ENCODE measurements around the gene ECI1.

ECI1 gene

DNA sequence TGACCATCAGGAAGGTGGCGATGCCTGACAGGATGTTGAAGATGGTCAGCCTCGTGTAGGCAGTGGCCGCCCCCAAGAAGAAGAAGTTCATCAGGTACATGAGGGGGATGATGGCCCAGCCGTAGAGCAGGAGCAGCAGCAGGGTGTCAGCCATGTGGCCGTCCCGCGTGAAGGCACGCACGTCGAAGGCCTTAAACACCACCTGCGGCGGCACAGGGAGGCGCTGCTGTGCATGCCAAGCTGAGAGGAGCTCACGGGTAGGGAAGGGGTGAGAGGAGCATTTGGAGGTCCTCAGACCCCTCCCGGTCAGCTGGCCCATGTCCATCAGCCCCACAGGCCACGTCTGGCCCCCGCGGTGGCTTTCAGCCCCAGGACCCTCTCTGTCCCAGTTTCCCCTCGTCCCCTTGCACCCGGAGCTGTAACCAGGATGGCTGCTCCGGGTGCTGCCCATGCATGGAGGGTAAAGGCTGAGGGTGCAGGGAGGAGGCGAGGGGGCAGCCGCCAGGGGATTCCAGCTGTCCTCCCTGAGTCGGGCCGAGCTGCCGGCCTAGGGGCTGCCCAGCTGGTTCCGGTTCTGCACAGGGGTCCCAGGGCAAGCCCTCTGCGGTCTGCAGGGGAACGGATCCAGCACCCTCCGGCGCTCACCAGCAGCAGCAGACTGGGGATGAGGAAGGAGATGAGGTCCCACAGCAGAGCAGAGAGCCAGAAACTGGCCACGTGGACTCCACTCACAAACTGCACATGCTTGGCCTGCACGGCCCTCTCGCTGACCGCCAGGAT, 33.6 kb upstream of the ECI1 start:
- H3K27ac ChIP-seq = no peak overlapping the region
- TF ChIP-seq CTCF (conservative IDR thresholded peaks at IDR 0.05) = no peak

- no peak overlapping the region for H3K27ac ChIP-seq
- TF ChIP-seq CTCF (conservative IDR thresholded peaks at IDR 0.05) = no peak
Measured at GRCh38 chr16:2284001-2284770, 32.8 kb upstream of the ECI1 start.

- TF ChIP-seq CTCF (conservative IDR thresholded peaks at IDR 0.05) = no peak
- H3K27ac ChIP-seq = no peak overlapping the region
Measured at GRCh38 chr16:2282866-2283555, 31.6 kb upstream of the ECI1 start.

GRCh38 chr16:2282262-2282661, 30.9 kb upstream of the ECI1 start:
- no peak for TF ChIP-seq CTCF (conservative IDR thresholded peaks at IDR 0.05)
- H3K27ac ChIP-seq = no peak overlapping the region

- no peak for TF ChIP-seq CTCF (conservative IDR thresholded peaks at IDR 0.05)
Measured at GRCh38 chr16:2280981-2281542, 29.7 kb upstream of the ECI1 start.

DNA sequence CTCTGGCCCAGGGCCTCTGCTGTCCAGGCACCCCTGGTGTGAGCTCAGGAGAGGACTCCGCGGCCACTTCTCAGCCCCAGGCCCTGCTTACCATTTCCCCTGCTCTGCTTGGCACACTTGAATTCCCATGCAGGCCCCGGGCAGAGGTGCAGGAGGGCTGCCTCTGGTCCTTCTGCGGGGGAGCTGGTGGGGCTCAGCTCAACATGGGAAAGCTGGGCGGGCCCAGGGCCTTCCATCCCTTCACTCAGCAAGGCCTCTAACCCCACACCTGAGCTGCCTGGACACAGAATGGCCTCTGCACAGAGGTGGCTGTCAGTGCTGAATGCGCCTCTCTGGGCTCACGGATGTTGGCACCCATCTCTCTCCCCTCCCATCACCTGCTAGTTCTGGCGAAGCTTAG, 29.1 kb upstream of the ECI1 start:
- no peak overlapping the region for H3K27ac ChIP-seq
- no peak for TF ChIP-seq CTCF (conservative IDR thresholded peaks at IDR 0.05)

More at GRCh38 chr16:2280981-2281542, 29.7 kb upstream of the ECI1 start:
- H3K27ac ChIP-seq = no peak overlapping the region
